Measurements from ENCODE around the gene SLC16A12. TPM values are rescaled to one million over a fixed set of nuclear protein-coding genes. Genes with fewer than 3 reads are reported as not detected.
"Not testable (repeated sequence)": the region's sequence is repeated elsewhere in the genome, so short reads cannot be mapped to it uniquely, and the experiment has no call there.

Gene SLC16A12
- total RNA-seq, 1 experiment from 2014 or later: 0.51 TPM

GRCh38 chr10:89552213-89552612 lies 16.8 kb upstream of the SLC16A12 start:
- in situ Hi-C loops (cut with HindIII; ENCODE audit: low pct_unique_long_range_greater_than_20kb, low sequenced_read_pairs): no loop called here
- DNase-seq (ENCODE audit: low read depth): no peak

GRCh38 chr10:89550509-89550908 lies 15.1 kb upstream of the SLC16A12 start:
- no peak for DNase-seq (ENCODE audit: low read depth)
- in situ Hi-C loops (cut with HindIII; ENCODE audit: low pct_unique_long_range_greater_than_20kb, low sequenced_read_pairs): no loop called here

- in situ Hi-C loops (cut with HindIII; ENCODE audit: low pct_unique_long_range_greater_than_20kb, low sequenced_read_pairs): no loop called here
- no peak for DNase-seq (ENCODE audit: low read depth)
These were observed 14.1 kb upstream of the SLC16A12 start for GRCh38 chr10:89549510-89549909.

- DNase-seq (ENCODE audit: low read depth): no peak
- in situ Hi-C loops (cut with HindIII; ENCODE audit: low pct_unique_long_range_greater_than_20kb, low sequenced_read_pairs): no loop called here
These were observed 13.3 kb upstream of the SLC16A12 start for GRCh38 chr10:89548673-89549072.

- DNase-seq (ENCODE audit: low read depth): no peak
- in situ Hi-C loops (cut with HindIII; ENCODE audit: low pct_unique_long_range_greater_than_20kb, low sequenced_read_pairs): no loop called here
These were observed 12.6 kb upstream of the SLC16A12 start for GRCh38 chr10:89547853-89548513.

- in situ Hi-C loops (cut with HindIII; ENCODE audit: low pct_unique_long_range_greater_than_20kb, low sequenced_read_pairs); DNase-seq (ENCODE audit: low read depth): not testable (repeated sequence)
These were observed 11.3 kb upstream of the SLC16A12 start for GRCh38 chr10:89546651-89547050.

- in situ Hi-C loops (cut with HindIII; ENCODE audit: low pct_unique_long_range_greater_than_20kb, low sequenced_read_pairs): no loop called here
- DNase-seq (ENCODE audit: low read depth): no peak
These were observed 8.4 kb upstream of the SLC16A12 start for GRCh38 chr10:89543841-89544240.

- in situ Hi-C loops (cut with HindIII; ENCODE audit: low pct_unique_long_range_greater_than_20kb, low sequenced_read_pairs): no loop called here
- DNase-seq (ENCODE audit: low read depth): no peak
These were observed 5.1 kb upstream of the SLC16A12 start for GRCh38 chr10:89540420-89540949.

- in situ Hi-C loops (cut with HindIII; ENCODE audit: low pct_unique_long_range_greater_than_20kb, low sequenced_read_pairs): no loop called here
These were observed 2.0 kb upstream of the SLC16A12 start for GRCh38 chr10:89537364-89537763.

GRCh38 chr10:89536013-89536354 lies 590 bp upstream of the SLC16A12 start:
- in situ Hi-C loops (cut with HindIII; ENCODE audit: low pct_unique_long_range_greater_than_20kb, low sequenced_read_pairs): no loop called here
- DNase-seq (ENCODE audit: low read depth): no peak

More at GRCh38 chr10:89537364-89537763, 2.0 kb upstream of the SLC16A12 start:
- no peak for DNase-seq (ENCODE audit: low read depth)

- DNase-seq (ENCODE audit: low read depth): no peak
- in situ Hi-C loops (cut with HindIII; ENCODE audit: low pct_unique_long_range_greater_than_20kb, low sequenced_read_pairs): no loop called here
These were observed 598 bp downstream of the SLC16A12 start for GRCh38 chr10:89534826-89535166.

- in situ Hi-C loops (cut with HindIII; ENCODE audit: low pct_unique_long_range_greater_than_20kb, low sequenced_read_pairs): no loop called here
- DNase-seq (ENCODE audit: low read depth): no peak
These were observed 2.9 kb downstream of the SLC16A12 start for GRCh38 chr10:89532476-89532875.

GRCh38 chr10:89531359-89531758 lies 4.0 kb downstream of the SLC16A12 start:
- DNase-seq (ENCODE audit: low read depth): no peak
- in situ Hi-C loops (cut with HindIII; ENCODE audit: low pct_unique_long_range_greater_than_20kb, low sequenced_read_pairs): no loop called here

GRCh38 chr10:89529711-89530110 lies 5.7 kb downstream of the SLC16A12 start:
- in situ Hi-C loops (cut with HindIII; ENCODE audit: low pct_unique_long_range_greater_than_20kb, low sequenced_read_pairs); DNase-seq (ENCODE audit: low read depth): not testable (repeated sequence)

- DNase-seq (ENCODE audit: low read depth): no peak
- in situ Hi-C loops (cut with HindIII; ENCODE audit: low pct_unique_long_range_greater_than_20kb, low sequenced_read_pairs): no loop called here
These were observed 9.0 kb downstream of the SLC16A12 start for GRCh38 chr10:89526358-89526757.

GRCh38 chr10:89525556-89525955 lies 9.8 kb downstream of the SLC16A12 start:
- in situ Hi-C loops (cut with HindIII; ENCODE audit: low pct_unique_long_range_greater_than_20kb, low sequenced_read_pairs): no loop called here
- no peak for DNase-seq (ENCODE audit: low read depth)

GRCh38 chr10:89524279-89524678 lies 11.1 kb downstream of the SLC16A12 start:
- in situ Hi-C loops (cut with HindIII; ENCODE audit: low pct_unique_long_range_greater_than_20kb, low sequenced_read_pairs): no loop called here
- no peak for DNase-seq (ENCODE audit: low read depth)

- no peak for DNase-seq (ENCODE audit: low read depth)
- in situ Hi-C loops (cut with HindIII; ENCODE audit: low pct_unique_long_range_greater_than_20kb, low sequenced_read_pairs): no loop called here
These were observed 12.1 kb downstream of the SLC16A12 start for GRCh38 chr10:89523274-89523673.

GRCh38 chr10:89522463-89522862 lies 12.9 kb downstream of the SLC16A12 start:
- in situ Hi-C loops (cut with HindIII; ENCODE audit: low pct_unique_long_range_greater_than_20kb, low sequenced_read_pairs): no loop called here
- DNase-seq (ENCODE audit: low read depth): no peak

- in situ Hi-C loops (cut with HindIII; ENCODE audit: low pct_unique_long_range_greater_than_20kb, low sequenced_read_pairs): no loop called here
These were observed 14.0 kb downstream of the SLC16A12 start for GRCh38 chr10:89521368-89521767.

More at GRCh38 chr10:89521368-89521767, 14.0 kb downstream of the SLC16A12 start:
- DNase-seq (ENCODE audit: low read depth): no peak

Measured in Caki2 (cell line).